MM.1S (cell line): ENCODE results near the gene DPP6.

ENCODE experiments used
- CTCF ChIP-seq: fragments of 300-600 bp; sonication (generic); IDR thresholded peaks from 2 replicates; pipeline ENCODE4 v1.5.1; 2016; ENCODE audit warnings: antibody characterized with exemption, low read length, mixed read lengths
- EZH2 ChIP-seq: fragments of 300-600 bp; sonication (generic); optimal IDR thresholded peaks from 2 replicates; pipeline ENCODE3; 2017; ENCODE audit warnings: low read depth, mild to moderate bottlenecking, antibody characterized with exemption, low read length, mixed read lengths

GRCh38 chr7:154767821-154768415 lies 715.7 kb downstream of the DPP6 start:
- TF ChIP-seq EZH2 (no peak), CTCF (no peak)
